OCI-LY1 (cell line): ENCODE measurements around the gene PYY.

Experiments
- CTCF ChIP-seq: fragments of 200-600 bp; sonication (generic), shearing (Covaris generic); IDR thresholded peaks from 2 replicates; pipeline ENCODE4 v1.5.1; 2017; ENCODE audit warnings: mild to moderate bottlenecking, antibody characterized with exemption, low read length, moderate library complexity, mixed read lengths
- EZH2 ChIP-seq: fragments of 200-600 bp; sonication (generic), shearing (Covaris generic); IDR thresholded peaks from 2 replicates; pipeline ENCODE4 v1.8.0; 2017; ENCODE audit warnings: borderline replicate concordance, mixed run types, mild to moderate bottlenecking, antibody characterized with exemption, low read length, moderate library complexity, mixed read lengths

GRCh38 chr17:43999024-43999423, 45.3 kb upstream of the PYY start:
- TF ChIP-seq CTCF, result no peak
- no peak for TF ChIP-seq EZH2
